GM19035 (cell line): Measurements from ENCODE around the gene CLEC4F.

Source experiments
- ATAC-seq: cut with Tn5 transposase; IDR thresholded peaks from one replicate; pipeline ENCODE4 v1.9.1; 2021; ENCODE audit not compliant: unreplicated experiment

The CLEC4F gene

GRCh38 chr2:70789304-70790135, 30.9 kb downstream of the CLEC4F start:
- ATAC-seq = no peak

GRCh38 chr2:70785137-70785911, 35.1 kb downstream of the CLEC4F start:
- ATAC-seq = no peak

GRCh38 chr2:70784320-70784719, 36.1 kb downstream of the CLEC4F start:
- no peak for ATAC-seq

GRCh38 chr2:70779911-70780545, 40.4 kb downstream of the CLEC4F start:
- ATAC-seq = no peak

- no peak for ATAC-seq
These were observed 40.9 kb downstream of the CLEC4F start for GRCh38 chr2:70779491-70779890.

GRCh38 chr2:70778676-70779075, 41.7 kb downstream of the CLEC4F start:
- no peak for ATAC-seq

- ATAC-seq = no peak
These were observed 42.9 kb downstream of the CLEC4F start for GRCh38 chr2:70777450-70777849.

GRCh38 chr2:70776266-70776665, 44.1 kb downstream of the CLEC4F start:
- ATAC-seq = no peak

GRCh38 chr2:70775141-70775540, 45.3 kb downstream of the CLEC4F start:
- ATAC-seq = no peak

- no peak for ATAC-seq
These were observed 47.8 kb downstream of the CLEC4F start for GRCh38 chr2:70772486-70773155.

- ATAC-seq = peak; percentile 50
These were observed 49.0 kb downstream of the CLEC4F start for GRCh38 chr2:70771446-70771845.

GRCh38 chr2:70769450-70769849, 50.9 kb downstream of the CLEC4F start:
- no peak for ATAC-seq

GRCh38 chr2:70768590-70769085, 51.8 kb downstream of the CLEC4F start:
- no peak for ATAC-seq

GRCh38 chr2:70767699-70768589, 52.5 kb downstream of the CLEC4F start, which contains the start of gene ADD2:
ADD2 (minus strand) TSS chr2:70768200; CDS start chr2:70706408, 61,792 bp downstream.
- ATAC-seq = no peak

GRCh38 chr2:70767079-70767698, 53.2 kb downstream of the CLEC4F start:
- ATAC-seq = no peak

GRCh38 chr2:70766357-70767078, 53.9 kb downstream of the CLEC4F start:
- no peak for ATAC-seq

- ATAC-seq = no peak
These were observed 54.9 kb downstream of the CLEC4F start for GRCh38 chr2:70765507-70765906.

- no peak for ATAC-seq
These were observed 61.0 kb downstream of the CLEC4F start for GRCh38 chr2:70759446-70759845.
